Tibial nerve (tissue), 4 donors: ENCODE measurements around the gene DGKI.

Experiments used
- CTCF ChIP-seq, 5 experiments: fragments of 200-600 bp in 3 of 5; fragments of 450-650 bp in 2 of 5; sonication (generic) in 3 of 5; IDR thresholded peaks; one replicate each; pipeline ENCODE4 v1.5.1; 2016 to 2019; ENCODE audit warnings: antibody characterized with exemption in 5 of 5, mild to moderate bottlenecking in 3 of 5, moderate library complexity in 2 of 5
- EP300 ChIP-seq, 2 donors: sonication (generic); formaldehyde crosslinking; IDR thresholded peaks; one replicate each; pipeline ENCODE4 v1.6.1; 2017; ENCODE audit warnings: antibody characterized with exemption in 2 of 2, mild to moderate bottlenecking in 1 of 2
- POLR2A ChIP-seq, 2 donors: fragments of 450-650 bp; IDR thresholded peaks; one replicate each; pipeline ENCODE4 v1.6.1; 2017; ENCODE audit warnings: antibody characterized with exemption in 2 of 2, mild to moderate bottlenecking in 2 of 2, moderate library complexity in 2 of 2

DNA sequence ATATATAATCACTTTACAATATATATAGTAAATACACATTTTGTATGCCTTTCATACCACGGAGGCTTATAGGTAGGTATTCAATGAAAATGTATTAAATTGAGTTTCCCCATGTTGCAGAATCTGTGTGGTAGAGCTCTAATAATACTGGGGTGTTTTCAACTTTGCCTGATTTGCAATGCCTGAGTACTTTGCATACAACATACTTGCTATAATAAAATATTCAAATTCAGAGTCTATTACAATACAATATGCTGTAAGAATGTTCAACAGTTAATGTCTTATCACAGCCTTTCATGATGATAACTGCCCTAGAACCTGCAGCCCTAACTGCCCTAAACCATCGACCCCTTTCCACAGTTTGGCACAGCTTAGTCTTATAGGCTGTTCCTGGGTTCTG, 114.6 kb downstream of the DGKI start:
- TF ChIP-seq EP300 (IDR thresholded peaks at IDR 0.05) (no peak), CTCF (IDR thresholded peaks at IDR 0.05) (no peak), POLR2A (IDR thresholded peaks at IDR 0.05) (no peak)
